H9 (cell line): Measurements from ENCODE around the gene NOD1. TPM values are rescaled to one million over a fixed set of nuclear protein-coding genes. Genes with fewer than 3 reads are reported as not detected.
A peak's percentile ranks its signal among the peaks of the same experiment; 100 is the strongest.

ENCODE experiments used
- DNase-seq: peaks from one replicate; pipeline ENCODE4 v3.0.0-alpha.2; 2017
- H2AFZ ChIP-seq: one replicate; pipeline ENCODE4 v1.6.1; 2013; ENCODE audit warnings: mild to moderate bottlenecking, low read length, control low read depth, moderate library complexity
- H2AK5ac ChIP-seq: 2 replicates; pipeline ENCODE4 v1.6.1; 2013; ENCODE audit warnings: low read length, control low read depth, mixed read lengths; ENCODE audit not compliant: insufficient read length
- H2BK120ac ChIP-seq: one replicate; pipeline ENCODE4 v1.6.1; 2013; ENCODE audit warnings: low read depth, mild to moderate bottlenecking, low read length, control low read depth, inconsistent platforms; ENCODE audit not compliant: poor library complexity, severe bottlenecking
- H2BK12ac ChIP-seq: 2 replicates; pipeline ENCODE4 v1.6.1; 2013; ENCODE audit warnings: low read length, control low read depth, mixed read lengths, low read depth; ENCODE audit not compliant: insufficient read length
- H2BK15ac ChIP-seq: 2 replicates; pipeline ENCODE4 v1.6.1; 2013; ENCODE audit warnings: low read depth, low read length, control low read depth
- H2BK20ac ChIP-seq: one replicate; pipeline ENCODE4 v1.6.1; 2013; ENCODE audit warnings: low read depth, mild to moderate bottlenecking, low read length, control low read depth, inconsistent platforms; ENCODE audit not compliant: poor library complexity, severe bottlenecking
- H2BK5ac ChIP-seq: 2 replicates; pipeline ENCODE4 v1.6.1; 2013; ENCODE audit warnings: low read length, control low read depth, mixed read lengths; ENCODE audit not compliant: insufficient read length
- H3K14ac ChIP-seq: 2 replicates; pipeline ENCODE4 v1.6.1; 2013; ENCODE audit warnings: low read length, control low read depth; ENCODE audit not compliant: insufficient read depth
- H3K18ac ChIP-seq: 2 replicates; pipeline ENCODE4 v1.6.1; 2013; ENCODE audit warnings: low read depth, mild to moderate bottlenecking, mixed read lengths, low read length, control low read depth; ENCODE audit not compliant: insufficient read length
- H3K23ac ChIP-seq: 2 replicates; pipeline ENCODE4 v1.6.1; 2013; ENCODE audit warnings: low read length, control low read depth, mixed read lengths, low read depth; ENCODE audit not compliant: insufficient read length
- H3K23me2 ChIP-seq: 2 replicates; pipeline ENCODE4 v1.6.1; 2013; ENCODE audit warnings: low read depth, mild to moderate bottlenecking, mixed read lengths, low read length, control low read depth; ENCODE audit not compliant: insufficient read length, poor library complexity, severe bottlenecking
- H3K27ac ChIP-seq: 2 replicates; pipeline ENCODE4 v1.5.1; 2013; ENCODE audit warnings: low read length, control low read depth, mixed read lengths, low read depth; ENCODE audit not compliant: insufficient read length
- H3K27me3 ChIP-seq: 2 replicates; pipeline ENCODE4 v1.6.1; 2013; ENCODE audit warnings: low read length, control low read depth, inconsistent platforms; ENCODE audit not compliant: insufficient read depth
- H3K4ac ChIP-seq: 2 replicates; pipeline ENCODE4 v1.6.1; 2013; ENCODE audit warnings: low read depth, mild to moderate bottlenecking, control low read depth, inconsistent platforms, low read length, moderate library complexity
- H3K4me1 ChIP-seq: 2 replicates; pipeline ENCODE4 v1.6.1; 2013; ENCODE audit warnings: low read length, control low read depth, inconsistent platforms; ENCODE audit not compliant: insufficient read depth
- H3K4me2 ChIP-seq: 2 replicates; pipeline ENCODE4 v1.6.1; 2013; ENCODE audit warnings: low read length, control low read depth, mixed read lengths; ENCODE audit not compliant: insufficient read length, insufficient read depth
- H3K56ac ChIP-seq: 2 replicates; pipeline ENCODE4 v1.6.1; 2013; ENCODE audit warnings: low read depth, mild to moderate bottlenecking, mixed read lengths, low read length, control low read depth; ENCODE audit not compliant: insufficient read length
- H3K79me1 ChIP-seq: 2 replicates; pipeline ENCODE4 v1.6.1; 2013; ENCODE audit warnings: low read depth, mild to moderate bottlenecking, moderate library complexity, low read length, control low read depth, inconsistent platforms; ENCODE audit not compliant: insufficient read depth, poor library complexity, severe bottlenecking
- H3K79me2 ChIP-seq: 2 replicates; pipeline ENCODE4 v1.6.1; 2013; ENCODE audit warnings: low read length, control low read depth, inconsistent platforms; ENCODE audit not compliant: insufficient read depth
- H3K9ac ChIP-seq: 2 replicates; pipeline ENCODE4 v1.6.1; 2013; ENCODE audit warnings: low read length, control low read depth, mixed read lengths; ENCODE audit not compliant: insufficient read length; ENCODE audit errors: extremely low read depth
- H3K9me3 ChIP-seq: one replicate; pipeline ENCODE4 v1.6.1; 2013; ENCODE audit warnings: low read depth, low read length, inconsistent platforms; ENCODE audit not compliant: control insufficient read depth
- H3T11ph ChIP-seq: one replicate; pipeline ENCODE4 v1.6.1; 2013; ENCODE audit warnings: mild to moderate bottlenecking, low read length, control low read depth, inconsistent platforms
- H4K20me1 ChIP-seq: one replicate; pipeline ENCODE4 v1.6.1; 2013; ENCODE audit not compliant: control insufficient read depth, insufficient read length, insufficient read depth
- H4K5ac ChIP-seq: 2 replicates; pipeline ENCODE4 v1.6.1; 2013; ENCODE audit warnings: low read depth, mild to moderate bottlenecking, mixed read lengths, low read length, control low read depth; ENCODE audit not compliant: insufficient read length
- H4K8ac ChIP-seq: replicated peaks from 2 replicates; pipeline ENCODE4 v1.6.1; 2013; ENCODE audit warnings: low read length, control low read depth, mixed read lengths, low read depth; ENCODE audit not compliant: insufficient read length
- H4K91ac ChIP-seq: 2 replicates; pipeline ENCODE4 v1.6.1; 2013; ENCODE audit warnings: low read depth, mild to moderate bottlenecking, moderate library complexity, mixed read lengths, low read length, control low read depth; ENCODE audit not compliant: insufficient read length
- H3K27ac Mint-ChIP-seq, 3 experiments: 2 replicates in 2 of 3; 3 replicates in 1 of 3; pipeline ENCODE4 v1.8.0; 2020 to 2021; ENCODE audit warnings: mixed read lengths in 3 of 3, mild to moderate bottlenecking in 1 of 3, moderate library complexity in 1 of 3
- H3K27me3 Mint-ChIP-seq: 2 replicates; pipeline ENCODE4 v1.8.0; 2021; ENCODE audit warnings: low read depth, mild to moderate bottlenecking, moderate library complexity, mixed read lengths
- H3K36me3 Mint-ChIP-seq, 3 experiments: 2 replicates in 2 of 3; 3 replicates in 1 of 3; pipeline ENCODE4 v1.8.0; 2020 to 2021; ENCODE audit warnings: low read depth in 3 of 3, mixed read lengths in 3 of 3; ENCODE audit not compliant: insufficient read depth in 1 of 3
- H3K4me1 Mint-ChIP-seq, 2 experiments: 2 replicates each; pipeline ENCODE4 v1.8.0; 2020; ENCODE audit warnings: mixed read lengths in 2 of 2
- H3K4me3 Mint-ChIP-seq, 2 experiments: 2 replicates in 1 of 2; 3 replicates in 1 of 2; pipeline ENCODE4 v1.8.0; 2020 to 2021; ENCODE audit warnings: mild to moderate bottlenecking in 2 of 2, mixed read lengths in 2 of 2, moderate library complexity in 1 of 2
- H3K9me3 Mint-ChIP-seq, 2 experiments: 2 replicates in 1 of 2; 3 replicates in 1 of 2; pipeline ENCODE4 v1.8.0; 2020; ENCODE audit warnings: mild to moderate bottlenecking in 2 of 2, mixed read lengths in 2 of 2, moderate library complexity in 1 of 2
- WGBS: extraction: QIAGEN DNeasy Blood & Tissue Kit; methylation state at CpG from one replicate; pipeline ENCODE4 v1.1.7; 2013; ENCODE audit warnings: missing lambda C conversion rate, low lambda C conversion rate, mixed read lengths; ENCODE audit not compliant: insufficient read length; ENCODE audit errors: extremely low coverage; 5-methylcytosine and 5-hydroxymethylcytosine counted together
- total RNA-seq: library from RNA; stranded (reverse); gene quantifications from 2 replicates; pipeline ENCODE4 v1.2.1, GENCODE V29; 2021
- TF ChIP-seq, protein P1 (sequence below): fragments of 200-600 bp; sonication (generic); conservative IDR thresholded peaks from 3 replicates; pipeline ENCODE4 v1.8.0; 2021; ENCODE audit warnings: antibody characterized with exemption, mild to moderate bottlenecking

Gene NOD1
- total RNA-seq, 1 experiment from 2014 or later, result 5.3 TPM

DNA sequence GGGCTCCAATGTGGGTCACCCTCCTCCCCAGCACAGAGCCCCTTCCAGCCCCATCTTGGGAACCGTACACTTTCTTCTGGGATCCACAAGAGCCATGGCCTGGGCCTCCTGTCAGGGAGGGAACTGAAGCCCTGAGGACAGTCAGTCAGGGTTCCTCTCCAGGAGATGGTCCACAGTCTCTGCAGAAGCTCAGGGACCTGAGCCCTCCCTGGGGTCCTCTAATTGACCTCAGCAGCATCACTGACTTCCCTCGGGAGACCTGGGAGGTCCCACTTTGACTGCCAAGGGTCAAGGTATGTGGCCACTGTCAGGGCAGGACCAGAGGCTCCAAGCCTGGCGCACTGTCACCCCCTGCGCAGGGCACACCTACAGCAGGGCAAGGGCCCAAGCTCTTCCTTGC, 32.3 kb downstream of the NOD1 start:
- Mint-ChIP-seq H3K4me1 (peaks cover 13 to 20% of the 10 kb centered on the region in 2 experiments), H3K9me3 (no peaks in the 10 kb centered on the region), H3K4me3 (no peak overlapping the region), H3K36me3 (peaks cover 0 to 12% (median under 1%) of the 10 kb centered on the region in 3 experiments; a peak in 2 of 7 replicates), H3K27ac (peak overlapping the region in 1 of 3 experiments; percentile 15; a peak in 2 of 7 replicates), H3K27me3 (peaks cover 2% of the 10 kb centered on the region; the same call in 1 of the 2 replicates)
- Histone ChIP-seq H3K79me1 (no peaks in the 10 kb centered on the region), H3K4me1 (no peaks in the 10 kb centered on the region), H3K23ac (no peak overlapping the region), H2AFZ (no peak overlapping the region), H3T11ph (no peak overlapping the region), H3K4ac (no peak overlapping the region), H2BK20ac (no peak overlapping the region), H3K23me2 (no peaks in the 10 kb centered on the region), H4K8ac (no peak overlapping the region), H3K56ac (no peak overlapping the region), H3K9ac (no peak overlapping the region), H2BK12ac (no peak overlapping the region), H4K20me1 (no peaks in the 10 kb centered on the region), H4K91ac (no peak overlapping the region), H3K9me3 (no peaks in the 10 kb centered on the region), H3K4me2 (no peak overlapping the region), H4K5ac (no peak overlapping the region), H3K27ac (no peak overlapping the region), H2AK5ac (no peak overlapping the region), H3K79me2 (no peaks in the 10 kb centered on the region), H3K18ac (no peak overlapping the region), H3K27me3 (no peaks in the 10 kb centered on the region), H2BK120ac (no peak overlapping the region), H2BK5ac (no peak overlapping the region), H3K14ac (no peak overlapping the region), H2BK15ac (no peak overlapping the region)
- WGBS, result no CpG with 5 or more reads among the region's 4 CpGs
- no peak for DNase-seq
- TF ChIP-seq, protein P1, sequence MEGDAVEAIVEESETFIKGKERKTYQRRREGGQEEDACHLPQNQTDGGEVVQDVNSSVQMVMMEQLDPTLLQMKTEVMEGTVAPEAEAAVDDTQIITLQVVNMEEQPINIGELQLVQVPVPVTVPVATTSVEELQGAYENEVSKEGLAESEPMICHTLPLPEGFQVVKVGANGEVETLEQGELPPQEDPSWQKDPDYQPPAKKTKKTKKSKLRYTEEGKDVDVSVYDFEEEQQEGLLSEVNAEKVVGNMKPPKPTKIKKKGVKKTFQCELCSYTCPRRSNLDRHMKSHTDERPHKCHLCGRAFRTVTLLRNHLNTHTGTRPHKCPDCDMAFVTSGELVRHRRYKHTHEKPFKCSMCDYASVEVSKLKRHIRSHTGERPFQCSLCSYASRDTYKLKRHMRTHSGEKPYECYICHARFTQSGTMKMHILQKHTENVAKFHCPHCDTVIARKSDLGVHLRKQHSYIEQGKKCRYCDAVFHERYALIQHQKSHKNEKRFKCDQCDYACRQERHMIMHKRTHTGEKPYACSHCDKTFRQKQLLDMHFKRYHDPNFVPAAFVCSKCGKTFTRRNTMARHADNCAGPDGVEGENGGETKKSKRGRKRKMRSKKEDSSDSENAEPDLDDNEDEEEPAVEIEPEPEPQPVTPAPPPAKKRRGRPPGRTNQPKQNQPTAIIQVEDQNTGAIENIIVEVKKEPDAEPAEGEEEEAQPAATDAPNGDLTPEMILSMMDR, result no peak
